ENCODE data around the gene PTTG1IP. TPM values are rescaled to one million over a fixed set of nuclear protein-coding genes. Genes with fewer than 3 reads are reported as not detected.

Gene PTTG1IP
- total and polyA plus RNA-seq, 2 of the 13 experiments (the other 11 are each of a cell fraction or from before 2014, with no cell fraction given), result 161 to 700 TPM

DNA sequence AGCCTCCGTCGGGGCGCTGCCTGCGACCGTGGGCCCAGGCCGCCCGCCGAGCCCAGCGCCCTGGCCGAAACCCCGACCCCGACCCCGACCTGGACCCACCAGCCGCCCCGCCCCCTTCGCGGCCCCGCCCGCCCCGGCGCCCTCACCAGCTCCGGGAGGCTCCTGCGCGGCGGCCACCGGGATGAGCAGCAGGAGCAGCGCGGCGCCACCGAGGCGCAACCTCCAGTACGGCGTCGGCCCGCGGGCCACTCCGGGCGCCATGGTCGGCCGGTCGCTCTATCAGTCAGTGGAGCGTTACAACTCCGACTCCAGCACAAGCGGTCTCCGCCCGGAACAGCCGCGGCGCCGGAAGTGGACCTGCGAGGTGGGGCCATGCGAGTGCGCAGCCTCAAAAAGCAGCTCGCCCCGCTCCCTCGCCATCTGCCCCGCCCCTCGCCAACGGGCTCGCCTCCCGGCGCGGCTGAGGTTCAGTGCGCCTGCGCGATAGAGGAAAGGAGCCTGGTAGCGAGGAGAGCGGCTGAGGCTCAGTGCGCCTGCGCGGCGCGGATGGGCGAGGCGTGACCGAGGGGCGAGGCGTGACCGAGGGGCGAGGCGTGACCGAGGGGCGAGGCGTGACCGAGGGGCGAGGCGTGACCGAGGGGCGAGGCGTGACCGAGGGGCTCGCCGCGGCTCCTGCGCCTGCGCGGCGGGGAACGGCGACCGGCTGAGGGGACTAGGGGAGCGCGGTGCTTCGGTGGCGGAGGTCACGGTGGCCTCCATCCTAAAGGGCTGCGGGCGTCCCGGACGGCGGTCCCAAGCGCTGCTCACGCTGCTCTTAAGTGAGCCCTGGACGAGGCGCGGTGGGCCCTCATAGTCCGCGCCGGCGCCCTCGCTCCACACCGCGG lies at the start of gene PTTG1IP (continued):
- no peak for TF ChIP-seq HNF4G (IDR thresholded peaks at IDR 0.05; ENCODE audit: borderline replicate concordance, low read depth, low read length)
- TF ChIP-seq HNF4G (CRISPR knock-in tag; IDR thresholded peaks at IDR 0.05; ENCODE audit: borderline replicate concordance, low read depth), result peak; percentile 53; the same call in 1 of the 2 replicates
- TF ChIP-seq, protein P1, sequence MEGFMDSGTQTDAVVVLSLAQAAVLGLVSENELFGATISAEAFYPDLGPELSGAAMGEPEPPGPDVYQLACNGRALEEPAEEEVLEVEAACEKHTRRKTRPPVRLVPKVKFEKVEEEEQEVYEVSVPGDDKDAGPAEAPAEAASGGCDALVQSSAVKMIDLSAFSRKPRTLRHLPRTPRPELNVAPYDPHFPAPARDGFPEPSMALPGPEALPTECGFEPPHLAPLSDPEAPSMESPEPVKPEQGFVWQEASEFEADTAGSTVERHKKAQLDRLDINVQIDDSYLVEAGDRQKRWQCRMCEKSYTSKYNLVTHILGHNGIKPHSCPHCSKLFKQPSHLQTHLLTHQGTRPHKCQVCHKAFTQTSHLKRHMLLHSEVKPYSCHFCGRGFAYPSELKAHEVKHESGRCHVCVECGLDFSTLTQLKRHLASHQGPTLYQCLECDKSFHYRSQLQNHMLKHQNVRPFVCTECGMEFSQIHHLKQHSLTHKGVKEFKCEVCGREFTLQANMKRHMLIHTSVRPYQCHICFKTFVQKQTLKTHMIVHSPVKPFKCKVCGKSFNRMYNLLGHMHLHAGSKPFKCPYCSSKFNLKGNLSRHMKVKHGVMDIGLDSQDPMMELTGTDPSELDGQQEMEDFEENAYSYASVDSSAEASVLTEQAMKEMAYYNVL (CRISPR knock-in tag; IDR thresholded peaks at IDR 0.05; ENCODE audit: borderline replicate concordance), result no peak
- TF ChIP-seq TGIF2 (CRISPR knock-in tag; IDR thresholded peaks at IDR 0.05), result no peak
- TF ChIP-seq IRX3 (CRISPR knock-in tag; IDR thresholded peaks at IDR 0.05; ENCODE audit: borderline replicate concordance, low read depth), result no peak
- peak; percentile 67 for TF ChIP-seq HNRNPK (IDR thresholded peaks at IDR 0.05; ENCODE audit: low read depth, low read length, poor library complexity, severe bottlenecking)
- TF ChIP-seq SP5 (CRISPR knock-in tag; IDR thresholded peaks at IDR 0.05; ENCODE audit: borderline replicate concordance, low read depth), result peak; percentile 33; the same call in 1 of the 2 replicates
- TF ChIP-seq CBX2 (IDR thresholded peaks at IDR 0.05; ENCODE audit: low read depth, low read length), result no peak
- no peak for TF ChIP-seq CBX2 (CRISPR knock-in tag; IDR thresholded peaks at IDR 0.05; ENCODE audit: low read depth)
- TF ChIP-seq CBX1 (IDR thresholded peaks at IDR 0.05; ENCODE audit: low read depth), result no peak
- TF ChIP-seq ZNF205 (CRISPR knock-in tag; IDR thresholded peaks at IDR 0.05), result no peak
- TF ChIP-seq DR1 (CRISPR knock-in tag; IDR thresholded peaks at IDR 0.05), result no peak
- TF ChIP-seq, protein P2, sequence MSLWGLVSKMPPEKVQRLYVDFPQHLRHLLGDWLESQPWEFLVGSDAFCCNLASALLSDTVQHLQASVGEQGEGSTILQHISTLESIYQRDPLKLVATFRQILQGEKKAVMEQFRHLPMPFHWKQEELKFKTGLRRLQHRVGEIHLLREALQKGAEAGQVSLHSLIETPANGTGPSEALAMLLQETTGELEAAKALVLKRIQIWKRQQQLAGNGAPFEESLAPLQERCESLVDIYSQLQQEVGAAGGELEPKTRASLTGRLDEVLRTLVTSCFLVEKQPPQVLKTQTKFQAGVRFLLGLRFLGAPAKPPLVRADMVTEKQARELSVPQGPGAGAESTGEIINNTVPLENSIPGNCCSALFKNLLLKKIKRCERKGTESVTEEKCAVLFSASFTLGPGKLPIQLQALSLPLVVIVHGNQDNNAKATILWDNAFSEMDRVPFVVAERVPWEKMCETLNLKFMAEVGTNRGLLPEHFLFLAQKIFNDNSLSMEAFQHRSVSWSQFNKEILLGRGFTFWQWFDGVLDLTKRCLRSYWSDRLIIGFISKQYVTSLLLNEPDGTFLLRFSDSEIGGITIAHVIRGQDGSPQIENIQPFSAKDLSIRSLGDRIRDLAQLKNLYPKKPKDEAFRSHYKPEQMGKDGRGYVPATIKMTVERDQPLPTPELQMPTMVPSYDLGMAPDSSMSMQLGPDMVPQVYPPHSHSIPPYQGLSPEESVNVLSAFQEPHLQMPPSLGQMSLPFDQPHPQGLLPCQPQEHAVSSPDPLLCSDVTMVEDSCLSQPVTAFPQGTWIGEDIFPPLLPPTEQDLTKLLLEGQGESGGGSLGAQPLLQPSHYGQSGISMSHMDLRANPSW (CRISPR knock-in tag; IDR thresholded peaks at IDR 0.05; ENCODE audit: borderline replicate concordance), result no peak
- TF ChIP-seq AHR (CRISPR knock-in tag; IDR thresholded peaks at IDR 0.05), result no peak; the same call in 1 of the 2 replicates
- TF ChIP-seq ZNF331 (CRISPR knock-in tag; IDR thresholded peaks at IDR 0.05), result no peak
- no peak for TF ChIP-seq ZFYVE20 (CRISPR knock-in tag; IDR thresholded peaks at IDR 0.05; ENCODE audit: borderline replicate concordance, low read depth)
- TF ChIP-seq GFI1 (CRISPR knock-in tag; IDR thresholded peaks at IDR 0.05; ENCODE audit: borderline replicate concordance), result peak; percentile 45; the same call in 1 of the 2 replicates
- no peak for TF ChIP-seq ZNF10 (CRISPR knock-in tag; IDR thresholded peaks at IDR 0.05; ENCODE audit: borderline replicate concordance, low read depth)
- no peak for TF ChIP-seq PHB2 (IDR thresholded peaks at IDR 0.05; ENCODE audit: partially characterized antibody)
- no peak for TF ChIP-seq RORA (CRISPR knock-in tag; IDR thresholded peaks at IDR 0.05)
- TF ChIP-seq SNRNP70 (IDR thresholded peaks at IDR 0.05; ENCODE audit: low read depth, low read length), result no peak
- TF ChIP-seq ZBTB38 (CRISPR knock-in tag; IDR thresholded peaks at IDR 0.05), result peak; percentile 99
- TF ChIP-seq ZNF589 (CRISPR knock-in tag; conservative IDR thresholded peaks at IDR 0.05), result no peak
- no peak for TF ChIP-seq ZNF816 (CRISPR knock-in tag; IDR thresholded peaks at IDR 0.05; ENCODE audit: borderline replicate concordance)
- TF ChIP-seq TMF1 (CRISPR knock-in tag; IDR thresholded peaks at IDR 0.05; ENCODE audit: low read depth), result 0 out of 2 replicates have a peak, but pooled peaks have one; percentile 58
- peak; percentile 50; the same call in 1 of the 2 replicates for TF ChIP-seq ZMYM2 (CRISPR knock-in tag; IDR thresholded peaks at IDR 0.05)
- TF ChIP-seq HNRNPUL1 (IDR thresholded peaks at IDR 0.05; ENCODE audit: low read depth, low read length), result no peak

All from HepG2 (cell line).